Heart right ventricle (tissue), 16 donors: ENCODE data around the gene ALS2. TPM values are rescaled to one million over a fixed set of nuclear protein-coding genes. Genes with fewer than 3 reads are reported as not detected.

Experiments
- ATAC-seq, 8 donors: fragments of 200-7000 bp; cut with Tn5 transposase; one replicate each; pipeline ENCODE4 v1.9.1; 2020; ENCODE audit warnings: mild to moderate bottlenecking in 8 of 8, moderate library complexity in 8 of 8, moderate number of reproducible peaks in 1 of 8
- DNase-seq, 2 donors: peaks; one replicate each; pipeline ENCODE4 v3.0.0-alpha.2; 2020
- H3K27ac ChIP-seq, 10 donors: fragments of 200-600 bp; sonication (generic) in 2 of 10; one replicate each; pipeline versions ENCODE4 v1.5.0 to v1.8.0; 2020 to 2022; ENCODE audit warnings: mild to moderate bottlenecking in 3 of 10
- H3K27me3 ChIP-seq, 7 donors: fragments of 200-600 bp; one replicate each; pipeline ENCODE4 v1.8.0; 2021 to 2022; ENCODE audit warnings: mild to moderate bottlenecking in 2 of 7
- H3K36me3 ChIP-seq, 9 donors: fragments of 200-600 bp; sonication (generic) in 1 of 9; one replicate each; pipeline versions ENCODE4 v1.5.0 to v1.8.0; 2020 to 2022; ENCODE audit warnings: mild to moderate bottlenecking in 2 of 9
- H3K4me1 ChIP-seq, 9 donors: fragments of 200-600 bp; sonication (generic) in 1 of 9; one replicate each; pipeline versions ENCODE4 v1.5.0 to v1.8.0; 2020 to 2022; ENCODE audit warnings: mild to moderate bottlenecking in 4 of 9
- H3K4me3 ChIP-seq, 10 donors: fragments of 200-600 bp; sonication (generic) in 2 of 10; one replicate each; pipeline versions ENCODE4 v1.5.0 to v1.8.0; 2020 to 2022; ENCODE audit warnings: mild to moderate bottlenecking in 7 of 10, moderate library complexity in 2 of 10
- H3K9me3 ChIP-seq, 11 donors: fragments of 200-600 bp in 10 of 11; sonication (generic) in 2 of 11; one replicate each; pipeline versions ENCODE4 v1.5.0 to v1.8.0; 2013 to 2022; ENCODE audit warnings: mild to moderate bottlenecking in 2 of 11, control low read depth in 1 of 11, moderate library complexity in 1 of 11
- CTCF ChIP-seq, 9 donors: fragments of 200-600 bp; sonication (generic) in 2 of 9; IDR thresholded peaks; one replicate each; pipeline versions ENCODE4 v1.5.0 to v1.8.0; 2021 to 2022; ENCODE audit warnings: antibody characterized with exemption in 9 of 9, mild to moderate bottlenecking in 5 of 9, moderate library complexity in 1 of 9
- WGBS, 2 donors: extraction: QIAGEN DNeasy Blood & Tissue Kit; methylation state at CpG; one replicate each; pipeline ENCODE4 v1.1.7; 2013; ENCODE audit warnings: inconsistent platforms in 1 of 2; 5-methylcytosine and 5-hydroxymethylcytosine counted together
- intact Hi-C, 10 donors: fragments of 100-400 bp; cut with DNase I; formaldehyde crosslinking; loops; one replicate each; pipeline versions ENCODE4 v1.11.1 to v1.14.2; 2022
- polyA plus RNA-seq, 2 donors: library from polyadenylated mRNA; stranded (reverse); fragments of 200-250 nt; gene quantifications; one replicate each; pipeline ENCODE4 v1.2.3, GENCODE V29; 2013
- total RNA-seq, 10 donors: library from RNA; stranded (reverse); fragmentation: NEBNext Ultra II Directional in 3 of 10; extraction: Animal tissue kit (Norgen Biotek cat#: 25700) in 3 of 10; gene quantifications; one replicate each; pipeline versions ENCODE4 v1.2.1 to v1.2.4, GENCODE V29; 2021 to 2023
- donor health status: Arrhythmogenic right ventricular cardiomyopathy.
- donor health status: ischemic (EF 13 %, LVEDD 7.1; RV severe dilation, severe dysfunction).
- donor health status: healthy with polysubstance abuse.
- donor health status: DM: no; HTN: yes; CAD: no.
- donor health status: DM: no; HTN: no; CAD: no.
- donor health status: ischemic (EF 25% LVEDD 6.9; RV normal size, moderate dysfunction).
- donor health status: ischemic (EF 25% LVEDD 5.7; RV mildly dilated, moderate dysfunction).
- donor health status: healthy.
- donor health status: DM: yes; HTN: yes; CAD: no.
- donor health status: Ischemic cardiomyopathy.
- donor health status: ischemic (EF 35%, LVEDD 5.7; RV mildly dilated, moderate dysfunction).
- donor health status: nonischemic (EF 11% LVEDD 7.7; RV severe dilation, severe dysfunction).
- donor health status: DM: yes; HTN: yes; CAD: no.
- donor health status: PGD.
- donor health status: ischemic (EF 29% LVEDD 5.4; RV normal size, mild dysfunction).
- donor health status: nonischemic (EF 23%, LVEDD 6.1; RV moderate dilation, normal function).

Gene ALS2
- total and polyA plus RNA-seq, 12 donors = 7.8 to 49.3 (median 34.5) TPM

- peaks cover 0 to 11% (median 6%) of the 10 kb centered on the region in 9 donors for H3K4me1 ChIP-seq
- no peaks in the 10 kb centered on the region for H3K9me3 ChIP-seq
- no peak for TF ChIP-seq CTCF (IDR thresholded peaks at IDR 0.05)
- peaks cover 0 to 8% (median 0%) of the 10 kb centered on the region in 7 donors for H3K27me3 ChIP-seq
- intact Hi-C loops = loop anchor here in 1 of 10 donors (10.0 kb wide), 1 partner anchor 250 kb away; the partner anchor contains the start of gene FZD7
- ATAC-seq (no peak), DNase-seq (no peak)
- H3K4me3 ChIP-seq = no peak overlapping the region
- no peaks in the 10 kb centered on the region for H3K36me3 ChIP-seq
- WGBS, 2 donors = 72 to 85% methylated on average over 4 of the region's 4 CpGs
- H3K27ac ChIP-seq = no peak overlapping the region
Measured at GRCh38 chr2:201785135-201785534, 4.4 kb upstream of the ALS2 start.

DNA sequence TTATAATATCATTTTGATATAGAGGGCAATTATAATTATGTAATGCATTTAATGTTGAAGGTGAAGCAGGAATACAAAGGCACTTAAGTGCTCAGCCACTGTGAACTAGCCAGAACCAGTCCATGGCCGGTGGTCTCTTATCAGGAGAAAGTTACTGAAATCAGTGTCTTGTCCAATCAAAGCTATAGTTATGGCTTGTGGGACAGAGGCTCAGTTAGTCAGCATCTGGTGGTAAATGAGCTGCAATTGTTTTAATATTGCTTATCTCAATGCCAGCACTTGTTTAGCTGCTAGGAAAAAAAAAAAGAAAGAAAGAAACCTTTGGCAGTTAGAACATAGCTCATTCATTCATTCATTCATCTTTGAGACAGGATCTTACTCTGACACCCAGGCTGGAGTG is 3.8 kb upstream of the ALS2 start:
- DNase-seq (no peak), ATAC-seq (no peak)
- TF ChIP-seq CTCF (IDR thresholded peaks at IDR 0.05) = no peak
- peaks cover 0 to 8% (median 0%) of the 10 kb centered on the region in 7 donors for H3K27me3 ChIP-seq
- 40 to 47% methylated on average over 1 of the region's 1 CpG for WGBS, 2 donors
- intact Hi-C loops = loop anchor here in 1 of 10 donors (10.0 kb wide), 1 partner anchor 250 kb away; the partner anchor contains the start of gene FZD7
- no peaks in the 10 kb centered on the region for H3K9me3 ChIP-seq
- no peak overlapping the region for H3K27ac ChIP-seq
- H3K4me1 ChIP-seq = peaks cover 0 to 17% (median 12%) of the 10 kb centered on the region in 9 donors
- H3K36me3 ChIP-seq = no peaks in the 10 kb centered on the region
- no peak overlapping the region for H3K4me3 ChIP-seq

DNA sequence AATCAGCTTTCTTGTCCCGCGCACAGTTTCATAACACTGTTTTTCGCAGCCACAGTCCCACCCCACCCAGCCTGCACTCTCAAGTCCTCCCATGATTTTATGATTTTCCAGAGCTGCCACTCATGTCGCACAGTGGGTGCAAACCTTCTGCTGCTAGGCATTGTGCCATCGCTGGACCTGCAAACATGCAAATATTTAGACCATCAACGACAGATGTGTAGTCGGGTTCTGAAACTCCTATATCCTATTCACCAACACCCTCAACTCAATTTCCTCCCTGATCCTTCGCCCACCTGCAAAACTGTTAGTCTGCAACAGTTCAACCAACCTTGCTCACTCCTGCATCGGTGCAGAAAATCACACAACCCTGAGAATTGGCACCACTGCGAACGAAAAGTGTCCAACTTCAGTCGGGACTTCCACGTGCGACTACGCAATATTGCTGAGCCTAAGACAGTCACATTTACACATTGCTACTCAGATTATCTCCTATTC is 871 bp upstream of the ALS2 start:
- ATAC-seq = peak in 7 of 8 donors; percentile 1 to 16 (median 9)
- no peak for TF ChIP-seq CTCF (IDR thresholded peaks at IDR 0.05)
- intact Hi-C loops = loop anchor here in 1 of 10 donors (10.0 kb wide), 1 partner anchor 253 kb away; the partner anchor contains the start of gene FZD7

GRCh38 chr2:201779901-201780673 is 646 bp downstream of the ALS2 start:
- intact Hi-C loops = loop anchor here in 1 of 10 donors (10.0 kb wide), 1 partner anchor 255 kb away; the partner anchor contains the start of gene FZD7
- Histone ChIP-seq H3K36me3 (no peaks in the 10 kb centered on the region), H3K27me3 (peaks cover 0 to 8% (median 0%) of the 10 kb centered on the region in 7 donors), H3K4me1 (peaks cover 0 to 57% (median 45%) of the 10 kb centered on the region in 9 donors), H3K9me3 (no peaks in the 10 kb centered on the region), H3K4me3 (peak overlapping the region; percentile 59 to 97 (median 93)), H3K27ac (peak overlapping the region; percentile 78 to 94 (median 92))
- peak in 7 of 8 donors; percentile 7 to 51 (median 24) for ATAC-seq
- no peak for DNase-seq
- WGBS, 2 donors = 3 to 4% methylated on average over 22 of the region's 22 CpGs
- no peak for TF ChIP-seq CTCF (IDR thresholded peaks at IDR 0.05)

More for the DNA sequence above, 871 bp upstream of the ALS2 start:
- H3K9me3 ChIP-seq = no peaks in the 10 kb centered on the region
- peaks cover 0 to 8% (median 0%) of the 10 kb centered on the region in 7 donors for H3K27me3 ChIP-seq
- 2 to 6% methylated on average over 15 of the region's 15 CpGs for WGBS, 2 donors
- H3K4me3 ChIP-seq = peak overlapping the region; percentile 59 to 97 (median 93)
- peak overlapping the region in 9 of 10 donors; percentile 89 to 94 (median 92) for H3K27ac ChIP-seq
- DNase-seq = peak in 1 of 2 donors; percentile 6
- H3K36me3 ChIP-seq = no peaks in the 10 kb centered on the region
- H3K4me1 ChIP-seq = peaks cover 0 to 43% (median 39%) of the 10 kb centered on the region in 9 donors
